GM15510 (cell line): ENCODE measurements around the gene MLANA.

Experiments
- POLR2A ChIP-seq: IDR thresholded peaks from 3 replicates; pipeline ENCODE4 v1.6.1; 2011; ENCODE audit warnings: borderline replicate concordance; ENCODE audit not compliant: insufficient read length; ENCODE audit errors: extremely low read depth

MLANA gene

DNA sequence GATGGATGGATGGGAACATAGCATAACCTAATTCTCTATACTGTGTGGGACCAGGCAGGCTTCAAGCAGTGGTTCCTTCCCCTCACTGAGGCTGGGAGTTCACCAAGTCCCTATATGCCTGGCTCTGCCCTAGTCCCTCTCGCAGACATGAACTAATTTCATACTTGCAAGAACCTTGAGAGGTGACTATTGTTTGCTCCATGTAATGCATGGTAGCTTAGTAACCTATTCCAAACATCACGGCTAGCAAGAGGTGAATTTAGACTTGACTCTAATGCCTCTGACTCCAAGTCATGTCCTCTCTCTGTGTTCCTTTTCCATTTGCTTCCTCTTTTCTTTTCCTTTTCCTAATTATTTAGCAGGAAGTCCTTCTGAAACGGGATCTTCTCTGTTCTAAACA lies 31.9 kb upstream of the MLANA start:
- no peak for TF ChIP-seq POLR2A

DNA sequence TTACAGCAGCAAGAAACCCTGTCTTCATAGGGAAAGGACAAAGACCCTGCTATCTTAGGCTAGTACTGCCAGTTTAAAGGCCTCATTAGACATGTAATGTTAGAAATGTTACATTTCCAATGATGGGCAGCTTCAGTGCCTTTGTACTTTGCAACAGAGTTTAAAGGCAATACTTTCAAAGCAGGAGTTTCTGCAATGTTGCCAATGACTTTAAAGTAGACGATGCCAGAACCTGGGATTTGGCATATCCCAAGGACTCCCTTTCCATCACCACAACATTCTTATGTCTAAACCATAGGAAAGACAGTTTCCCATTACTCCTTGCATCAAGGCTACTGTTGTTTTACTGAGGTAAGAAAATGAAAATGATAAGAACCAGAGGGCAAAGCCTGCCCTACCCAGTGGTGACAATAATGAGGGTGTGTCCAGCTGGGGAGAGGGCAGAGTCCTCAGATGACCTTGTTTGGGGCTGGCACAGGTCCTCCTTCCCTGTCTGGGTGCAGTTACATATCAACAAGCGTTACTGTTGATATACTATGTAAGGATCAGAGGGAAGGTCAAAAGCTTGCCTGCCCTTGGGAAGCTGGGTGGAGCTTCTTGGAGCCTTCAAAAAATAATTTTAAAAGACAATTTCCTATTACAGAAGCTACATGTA lies 27.5 kb upstream of the MLANA start:
- no peak for TF ChIP-seq POLR2A

DNA sequence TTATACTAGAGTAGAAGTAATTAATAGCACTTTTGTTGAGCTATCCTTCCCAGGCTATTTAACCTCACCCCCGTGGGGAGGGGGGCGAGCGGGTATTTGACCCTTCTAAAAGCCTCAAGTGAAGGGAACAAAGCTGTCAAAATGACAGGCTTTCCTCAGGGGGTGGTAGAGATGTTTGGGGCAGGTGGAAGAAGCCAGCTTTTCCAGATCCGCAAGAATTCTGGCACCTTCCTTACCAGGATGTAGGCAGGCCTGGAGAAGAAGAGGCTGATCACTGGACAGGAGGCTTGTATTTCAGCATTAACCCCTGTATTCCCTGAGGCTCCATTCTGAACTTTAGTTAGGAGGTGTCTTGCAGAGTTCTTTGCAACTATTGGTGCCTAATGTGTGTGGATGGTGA lies 26.2 kb upstream of the MLANA start:
- TF ChIP-seq POLR2A, result no peak

DNA sequence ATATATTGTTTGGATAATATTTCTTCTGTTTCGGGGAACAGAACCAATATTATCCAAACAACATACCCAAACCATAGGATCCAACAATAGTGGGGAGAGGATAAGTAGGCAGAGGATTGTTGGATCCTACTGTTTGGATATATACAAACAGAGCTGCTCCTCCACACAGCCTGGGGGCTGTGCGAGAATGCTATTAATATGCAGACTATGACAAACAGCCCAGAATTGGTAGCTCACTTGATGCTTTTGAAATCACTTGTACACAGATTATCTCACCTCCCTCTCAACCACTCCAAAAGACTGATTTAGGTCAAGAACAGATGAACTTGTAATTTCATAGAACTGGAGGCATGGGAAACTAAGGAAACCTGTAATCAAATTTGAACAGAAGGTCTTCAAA lies 24.4 kb upstream of the MLANA start:
- no peak for TF ChIP-seq POLR2A

DNA sequence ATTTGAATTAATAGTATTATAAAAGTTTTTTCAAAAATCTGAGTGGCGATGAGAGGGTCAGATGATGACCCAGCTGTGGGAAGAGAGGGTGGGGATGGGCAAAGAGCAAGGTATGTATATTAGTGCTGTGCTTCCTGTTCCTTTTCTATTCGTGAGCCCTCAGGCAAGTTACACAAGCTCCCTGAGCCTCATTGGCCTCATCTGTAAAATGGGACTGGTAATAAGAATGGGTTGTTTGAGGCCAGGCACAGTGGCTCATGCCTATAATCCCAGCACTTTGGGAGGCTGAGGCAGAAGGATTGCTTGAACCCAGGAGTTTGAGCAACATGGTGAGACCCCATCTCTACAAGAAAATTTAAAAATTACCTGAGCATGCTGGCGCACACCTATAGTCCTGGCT lies 24.0 kb upstream of the MLANA start:
- TF ChIP-seq POLR2A, result no peak

DNA sequence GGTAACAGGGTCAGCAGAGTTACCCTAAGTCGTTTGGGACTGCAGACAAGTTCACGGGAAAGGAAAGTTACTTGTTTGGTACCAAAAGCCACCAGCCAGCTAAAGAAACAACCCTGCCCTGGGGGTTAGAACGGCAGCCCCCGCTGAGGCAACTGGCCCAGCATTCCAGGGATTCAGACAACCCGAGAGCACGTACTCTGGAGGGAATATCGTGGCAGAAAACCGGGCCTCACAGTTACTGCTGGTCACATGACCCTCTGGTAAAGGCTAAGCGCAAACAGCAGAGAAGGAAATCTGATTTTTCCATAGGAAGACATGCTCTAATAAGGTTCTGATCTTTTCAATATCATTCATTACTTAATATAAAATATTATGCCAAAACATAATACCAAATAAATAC lies 22.5 kb upstream of the MLANA start:
- TF ChIP-seq POLR2A, result no peak

DNA sequence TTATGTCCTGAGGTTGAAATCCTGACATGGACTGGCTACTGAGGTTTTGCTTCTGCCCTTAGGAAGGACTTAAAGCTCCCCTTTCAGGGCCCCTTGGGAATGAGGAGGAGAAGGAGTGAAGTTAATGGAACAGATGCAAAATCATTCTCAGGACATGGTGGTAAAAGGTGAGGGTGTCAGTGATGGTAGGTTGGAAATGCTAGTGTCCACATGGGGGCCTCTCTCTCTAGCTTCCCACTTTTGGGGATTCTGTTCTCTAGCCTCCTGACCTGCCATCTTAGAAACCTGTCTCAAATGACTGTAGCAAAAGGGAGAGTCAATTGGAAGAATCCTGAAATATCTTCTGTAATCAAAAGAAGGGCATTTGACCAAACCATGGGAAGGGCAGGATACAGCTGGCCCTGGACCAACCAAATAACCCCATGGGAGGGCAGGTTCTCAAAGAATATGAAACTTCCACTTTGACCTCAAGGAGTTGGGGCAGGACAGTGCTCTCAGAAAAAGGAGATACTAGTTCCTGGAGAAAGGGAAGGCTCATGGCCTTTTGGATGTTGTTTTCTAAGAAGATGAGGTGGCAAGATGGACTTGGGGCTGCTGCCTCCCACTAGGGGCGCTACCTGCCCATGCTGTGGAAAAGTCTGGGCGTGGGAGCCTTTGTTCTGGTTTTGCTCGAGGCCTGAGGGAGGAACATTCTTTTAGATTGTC lies 21.2 kb upstream of the MLANA start:
- TF ChIP-seq POLR2A, result no peak

DNA sequence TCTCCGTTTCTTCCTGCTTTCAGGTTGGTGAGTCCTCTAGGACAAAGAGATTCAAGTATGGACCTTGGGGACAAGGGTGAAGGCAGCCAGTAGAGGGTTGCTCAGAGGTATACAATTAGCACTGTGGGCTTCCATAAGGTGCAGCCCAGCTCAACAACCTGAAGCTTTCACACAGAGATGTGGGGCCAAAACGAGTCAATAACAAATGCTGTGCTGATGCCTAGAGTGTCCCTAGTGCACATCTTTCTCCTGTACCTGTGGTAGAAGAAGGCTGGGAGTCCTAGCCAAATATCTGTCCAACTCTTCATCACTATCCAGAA lies 20.7 kb upstream of the MLANA start:
- no peak for TF ChIP-seq POLR2A

DNA sequence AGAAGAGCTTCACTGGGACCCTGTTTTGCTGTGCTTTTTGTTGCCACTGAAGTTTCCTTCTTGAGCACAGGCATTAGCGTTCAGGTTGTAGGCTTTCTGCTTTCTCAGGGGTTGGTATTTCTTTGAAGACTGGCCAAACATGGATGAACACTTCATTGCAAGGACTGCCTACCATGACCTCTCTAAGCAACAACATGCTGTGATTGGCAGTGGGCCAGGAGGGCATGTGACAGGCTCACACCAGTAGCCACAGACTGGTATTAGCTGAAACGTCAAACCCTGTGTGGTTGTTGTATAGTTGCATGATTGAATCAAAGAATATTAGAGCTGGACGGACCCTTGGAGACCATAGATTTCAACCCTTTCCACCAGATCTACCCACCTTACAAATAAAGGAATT lies 20.0 kb upstream of the MLANA start:
- no peak for TF ChIP-seq POLR2A

DNA sequence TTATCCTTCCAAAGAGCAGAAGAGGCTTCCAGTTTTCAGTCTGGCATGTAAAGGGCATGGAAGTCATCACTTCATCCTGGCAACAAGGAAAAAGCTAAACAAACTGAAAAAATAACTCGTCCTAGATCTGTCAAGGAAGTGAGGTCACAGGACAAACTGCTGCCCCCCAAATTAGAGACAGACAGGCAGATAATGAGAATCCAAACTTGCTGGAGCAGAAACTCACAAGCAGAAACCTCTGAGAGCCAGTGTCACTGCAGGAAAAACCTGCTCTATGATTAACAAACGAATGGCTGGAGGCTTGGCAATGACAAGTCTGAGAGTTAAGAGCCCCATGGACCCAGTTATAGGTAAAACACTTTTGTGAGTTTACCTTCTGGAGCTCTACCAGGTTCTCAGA lies 18.9 kb upstream of the MLANA start:
- no peak for TF ChIP-seq POLR2A

DNA sequence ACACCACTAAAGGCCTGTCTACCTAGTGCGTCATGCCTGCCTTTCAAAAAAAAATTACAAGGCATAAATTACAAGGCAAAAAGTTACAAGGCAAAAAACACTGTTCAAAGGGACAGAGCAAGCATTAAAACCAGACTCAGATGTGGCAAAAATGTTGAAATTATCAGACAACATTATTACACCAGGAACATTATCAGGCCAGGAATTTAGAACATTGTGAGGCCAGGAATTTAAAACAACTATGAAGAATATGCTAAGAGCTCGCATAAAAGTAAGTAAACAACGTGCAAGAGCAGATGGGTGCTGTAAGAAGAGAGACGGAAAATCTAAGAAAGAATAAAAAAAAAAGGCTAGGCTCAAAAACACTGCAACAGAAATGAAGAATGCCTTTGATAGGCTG lies 18.2 kb upstream of the MLANA start:
- TF ChIP-seq POLR2A, result no peak

DNA sequence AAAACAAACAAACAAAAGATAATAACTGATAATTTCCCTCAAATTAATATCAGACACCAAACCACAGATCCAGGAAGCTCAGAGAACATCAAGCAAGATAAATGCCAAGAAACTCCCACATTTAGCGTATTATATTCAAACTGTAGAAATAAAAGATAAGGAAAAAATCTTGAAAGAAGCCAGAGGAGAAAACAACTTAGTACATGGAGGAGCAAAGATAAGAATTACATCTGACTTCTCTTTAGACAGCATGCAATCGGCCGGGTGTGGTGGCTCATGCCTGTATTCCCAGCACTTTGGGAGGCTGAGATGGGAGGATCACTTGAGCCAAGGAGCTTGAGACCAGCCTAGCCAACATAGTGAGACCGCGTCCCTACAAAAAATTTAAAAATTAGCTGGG lies 17.2 kb upstream of the MLANA start:
- TF ChIP-seq POLR2A, result no peak

DNA sequence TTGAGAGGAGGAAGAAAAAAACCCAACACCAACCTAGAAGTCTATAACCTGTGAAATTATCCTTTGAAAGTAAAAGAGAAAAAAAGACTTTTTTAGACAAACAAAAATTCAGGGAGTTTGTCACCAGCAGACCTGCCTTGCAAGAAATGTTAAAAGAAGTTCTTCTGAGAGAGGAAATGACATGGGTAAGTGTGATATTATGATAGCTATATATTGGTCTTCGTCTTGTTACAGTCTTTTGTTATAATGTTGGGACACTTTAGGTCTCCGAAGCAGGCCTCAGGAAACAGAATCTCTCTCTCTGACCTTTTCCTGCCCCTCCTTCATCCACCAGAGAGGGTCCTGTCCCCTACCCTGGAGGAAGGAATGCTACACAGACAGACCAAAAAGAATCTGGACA lies 16.6 kb upstream of the MLANA start:
- TF ChIP-seq POLR2A, result no peak

DNA sequence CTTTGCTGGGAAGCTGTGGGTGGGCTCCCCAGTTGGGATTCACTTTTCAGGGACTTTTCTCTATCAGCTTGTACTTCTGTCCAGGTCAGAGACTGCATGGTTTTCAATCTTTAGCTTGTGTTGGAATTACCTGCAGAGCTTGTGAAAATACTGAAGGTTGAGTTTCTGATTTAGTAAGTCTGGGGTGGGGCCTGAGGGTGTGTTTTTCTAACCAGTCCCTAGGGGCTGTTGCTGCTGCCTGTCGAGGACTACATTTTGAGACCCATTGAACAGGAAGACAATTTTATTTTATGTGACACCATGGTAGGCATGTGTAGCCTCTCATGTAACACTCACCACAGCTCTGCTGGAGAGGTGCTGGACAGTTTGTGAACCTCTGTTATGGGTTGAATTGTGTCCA lies 14.7 kb upstream of the MLANA start:
- TF ChIP-seq POLR2A, result no peak

DNA sequence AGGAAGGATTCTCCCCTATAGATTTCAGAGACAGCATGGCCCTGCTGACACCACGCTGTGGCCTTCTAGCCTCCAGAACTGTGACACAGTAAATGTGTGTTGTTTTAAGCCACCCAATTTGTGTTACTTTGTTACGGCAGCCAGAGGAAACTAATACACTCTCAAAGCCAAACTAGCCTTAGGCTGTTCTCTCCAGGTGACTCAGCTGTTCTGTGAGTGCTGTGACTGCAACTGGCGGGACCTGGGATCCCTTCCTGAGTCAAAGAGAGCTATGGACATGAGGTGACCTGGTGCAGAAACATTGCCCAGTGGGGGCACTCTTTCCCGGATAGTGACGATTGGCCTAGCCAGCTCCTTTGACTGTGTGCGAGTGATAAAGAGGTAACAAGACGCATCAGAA lies 14.0 kb upstream of the MLANA start:
- no peak for TF ChIP-seq POLR2A

DNA sequence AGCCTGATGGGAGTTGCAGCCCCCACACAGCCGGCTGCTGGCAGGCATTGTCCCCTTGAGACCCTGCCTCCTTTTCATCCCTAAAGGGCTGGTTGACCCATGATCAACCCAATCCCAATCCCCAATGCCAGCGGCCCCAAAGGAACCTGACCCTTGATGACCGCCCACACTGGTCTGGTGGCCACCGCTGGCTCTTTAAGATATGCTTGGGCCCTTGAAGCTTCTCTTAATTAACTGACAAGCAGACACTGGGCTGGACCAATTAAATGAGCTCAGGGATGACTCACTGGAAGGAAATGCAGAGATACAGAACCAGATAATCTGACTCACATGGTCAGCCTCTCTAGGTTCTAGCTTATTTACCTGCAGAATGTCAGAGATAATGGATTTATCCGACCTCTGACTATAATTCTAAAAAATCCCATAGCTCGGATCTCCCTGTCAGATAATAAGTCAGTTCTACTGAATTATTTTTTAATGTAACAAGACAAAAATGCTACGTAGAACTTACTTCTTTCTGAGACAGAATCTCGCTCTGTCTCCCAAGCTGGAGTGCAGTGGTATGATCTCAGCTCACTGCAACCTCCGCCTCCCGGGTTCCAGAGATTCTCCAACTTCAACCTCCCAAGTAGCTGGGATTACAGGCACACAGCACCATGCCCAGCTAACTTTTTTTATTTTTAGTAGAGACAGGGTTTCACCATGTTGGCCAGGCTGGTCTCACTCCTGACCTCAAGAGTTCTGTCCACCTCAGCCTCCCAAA lies 11.1 kb upstream of the MLANA start:
- no peak for TF ChIP-seq POLR2A
